HG02588 (cell line): ENCODE results near the gene TBL3.

Experiments
- ATAC-seq: cut with Tn5 transposase; IDR thresholded peaks from one replicate; pipeline ENCODE4 v1.9.1; 2021; ENCODE audit warnings: mild to moderate bottlenecking, moderate library complexity; ENCODE audit not compliant: unreplicated experiment

Gene TBL3

DNA sequence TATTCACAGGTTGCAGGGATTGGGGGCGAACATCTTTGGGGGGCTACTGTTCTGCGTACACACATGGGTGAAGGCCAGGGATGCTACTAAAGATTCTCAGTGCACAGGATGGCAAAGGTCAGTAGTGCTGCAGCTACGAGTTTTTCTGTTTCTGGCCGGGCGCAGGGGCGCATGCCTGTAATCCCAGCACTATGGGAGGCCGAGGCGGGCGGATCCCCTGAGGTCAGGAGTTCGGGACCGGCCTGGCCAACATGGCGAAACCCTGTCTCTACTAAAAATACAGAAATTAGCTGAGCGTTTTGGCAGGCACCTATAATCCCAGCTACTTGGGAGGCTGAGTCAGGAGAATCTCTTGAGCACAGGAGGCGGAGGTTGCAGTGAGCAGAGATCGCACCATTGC, 41.7 kb downstream of the TBL3 start:
- ATAC-seq = no peak

DNA sequence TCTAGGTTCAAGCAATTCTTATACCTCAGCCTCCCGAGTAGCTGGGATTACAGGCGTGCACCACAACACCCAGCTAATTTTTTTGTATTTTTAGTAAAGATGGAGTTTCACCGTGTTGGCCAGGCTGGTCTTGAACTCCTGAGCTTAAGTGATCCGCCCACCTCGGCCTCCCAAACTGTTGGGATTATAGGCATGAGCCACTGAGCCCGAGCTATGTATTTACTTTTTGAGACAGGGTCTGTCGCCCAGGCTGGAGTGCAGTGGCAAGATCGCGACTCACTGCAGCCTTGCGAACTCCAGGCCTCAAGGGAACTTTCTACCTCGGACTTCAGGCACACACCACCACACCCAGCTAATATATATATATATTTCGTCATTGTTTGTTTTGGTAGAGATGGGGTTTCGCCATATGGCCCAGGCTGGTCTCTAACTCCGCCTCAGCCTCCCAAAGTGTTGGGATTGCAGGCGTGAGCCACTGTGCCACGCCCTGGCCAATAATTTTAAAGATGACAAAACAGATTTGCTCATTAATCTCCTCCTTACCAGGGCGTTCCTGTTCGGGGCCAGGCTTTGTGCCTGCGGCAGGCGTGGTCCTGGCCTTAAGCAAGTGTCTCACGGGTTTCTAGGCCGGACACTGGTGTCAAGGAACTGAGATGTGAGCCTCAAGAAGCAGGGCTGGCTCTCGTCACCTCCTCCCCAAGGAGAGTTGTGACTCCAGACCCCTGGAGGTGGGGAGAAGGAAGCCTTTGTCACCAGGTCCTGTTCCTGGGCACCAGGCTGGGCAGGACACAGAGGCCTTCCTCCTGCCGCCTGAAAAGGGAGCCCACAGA, 43.5 kb downstream of the TBL3 start:
- ATAC-seq = no peak

- ATAC-seq = no peak
These were observed 44.0 kb downstream of the TBL3 start for GRCh38 chr16:2015947-2016208.

DNA sequence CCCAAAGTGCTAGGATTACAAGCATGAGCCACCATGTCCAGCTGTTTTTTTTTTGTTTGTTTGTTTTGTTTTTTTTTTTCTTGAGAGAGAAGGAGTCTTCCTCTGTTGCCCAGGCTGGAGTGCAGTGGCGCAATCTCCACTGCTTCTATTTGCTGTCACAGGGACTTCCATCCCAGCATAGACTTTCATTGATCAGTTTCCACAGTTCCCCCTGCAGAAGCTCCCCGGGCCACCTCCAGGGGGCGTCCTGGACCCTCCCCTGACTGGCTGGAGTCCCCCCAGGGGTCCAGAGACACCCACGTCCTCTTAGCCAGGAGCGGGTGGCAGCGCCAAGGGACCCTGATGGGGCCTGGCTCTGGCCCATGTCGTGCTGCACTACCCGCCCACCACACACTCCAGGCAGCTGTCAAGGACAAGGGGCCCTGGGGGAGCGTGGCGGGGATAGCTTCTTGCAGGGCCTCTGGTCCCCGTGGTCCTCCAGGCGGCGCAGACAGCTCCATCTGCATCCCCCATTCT, 44.6 kb downstream of the TBL3 start:
- no peak for ATAC-seq

GRCh38 chr16:2019518-2019920, 47.7 kb downstream of the TBL3 start, which contains the start of gene NPW:
Gene NPW (plus strand): TSS chr16:2019785.
- no peak for ATAC-seq

DNA sequence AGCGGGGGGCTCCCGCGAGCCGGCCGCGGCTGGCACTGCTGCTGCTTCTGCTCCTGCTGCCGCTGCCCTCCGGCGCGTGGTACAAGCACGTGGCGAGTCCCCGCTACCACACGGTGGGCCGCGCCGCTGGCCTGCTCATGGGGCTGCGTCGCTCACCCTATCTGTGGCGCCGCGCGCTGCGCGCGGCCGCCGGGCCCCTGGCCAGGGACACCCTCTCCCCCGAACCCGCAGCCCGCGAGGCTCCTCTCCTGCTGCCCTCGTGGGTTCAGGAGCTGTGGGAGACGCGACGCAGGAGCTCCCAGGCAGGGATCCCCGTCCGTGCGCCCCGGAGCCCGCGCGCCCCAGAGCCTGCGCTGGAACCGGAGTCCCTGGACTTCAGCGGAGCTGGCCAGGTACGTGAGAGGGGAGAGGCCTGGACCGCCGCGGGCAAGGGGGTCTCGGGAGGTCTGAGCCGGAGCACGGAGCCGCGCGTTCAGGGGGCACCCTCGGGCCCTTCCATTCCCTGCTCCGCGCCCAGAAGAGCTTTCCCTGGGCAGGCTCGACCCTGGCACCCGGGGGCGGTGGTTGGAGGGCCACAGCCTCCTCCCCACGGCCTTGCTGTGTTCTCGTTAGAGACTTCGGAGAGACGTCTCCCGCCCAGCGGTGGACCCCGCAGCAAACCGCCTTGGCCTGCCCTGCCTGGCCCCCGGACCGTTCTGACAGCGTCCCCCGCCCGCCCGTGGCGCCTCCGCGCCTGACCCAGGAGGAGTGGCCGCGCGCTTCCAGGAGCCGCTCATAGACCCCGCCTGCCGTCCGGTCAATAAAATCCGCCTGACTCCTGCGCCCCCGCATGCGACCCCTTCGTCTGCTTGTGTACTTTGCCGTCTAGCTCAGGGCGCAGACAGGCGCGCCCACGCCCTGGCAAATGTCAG, 48.3 kb downstream of the TBL3 start:
- ATAC-seq = no peak

- no peak for ATAC-seq
These were observed 50.9 kb downstream of the TBL3 start for GRCh38 chr16:2022723-2023091.

GRCh38 chr16:2023092-2024031, 51.5 kb downstream of the TBL3 start:
- ATAC-seq = no peak

GRCh38 chr16:2024032-2024420, 52.2 kb downstream of the TBL3 start:
- ATAC-seq = no peak

GRCh38 chr16:2025251-2025650, 53.4 kb downstream of the TBL3 start:
- no peak for ATAC-seq

DNA sequence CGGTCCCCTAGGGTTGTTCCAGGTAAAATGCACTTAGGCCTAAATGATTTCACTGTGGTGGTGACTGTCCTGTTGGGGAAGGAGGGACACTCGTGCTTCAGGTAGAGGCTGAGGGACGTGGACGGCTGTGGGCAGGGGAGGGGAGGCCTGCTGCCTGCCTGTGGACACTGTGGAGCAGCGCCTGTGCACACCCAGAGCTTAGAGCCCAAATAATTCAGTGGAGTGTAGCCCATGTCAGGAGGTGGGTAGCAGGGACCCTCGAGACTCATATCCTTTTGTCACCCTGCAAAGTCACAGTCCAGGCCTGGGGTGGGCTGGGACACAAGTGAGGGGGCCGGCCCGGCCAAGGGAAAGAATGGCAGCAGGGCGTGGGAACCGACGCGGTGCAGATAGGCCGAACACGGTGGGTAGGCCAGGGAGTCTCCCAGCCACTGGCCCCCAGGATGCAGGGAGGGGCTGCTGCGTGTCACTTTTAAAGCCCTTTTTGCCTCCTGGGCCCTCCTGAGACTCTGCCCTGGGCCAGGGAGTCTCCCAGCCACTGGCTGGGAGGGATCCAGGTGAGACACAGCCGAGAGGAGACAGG, 54.1 kb downstream of the TBL3 start:
- no peak for ATAC-seq

DNA sequence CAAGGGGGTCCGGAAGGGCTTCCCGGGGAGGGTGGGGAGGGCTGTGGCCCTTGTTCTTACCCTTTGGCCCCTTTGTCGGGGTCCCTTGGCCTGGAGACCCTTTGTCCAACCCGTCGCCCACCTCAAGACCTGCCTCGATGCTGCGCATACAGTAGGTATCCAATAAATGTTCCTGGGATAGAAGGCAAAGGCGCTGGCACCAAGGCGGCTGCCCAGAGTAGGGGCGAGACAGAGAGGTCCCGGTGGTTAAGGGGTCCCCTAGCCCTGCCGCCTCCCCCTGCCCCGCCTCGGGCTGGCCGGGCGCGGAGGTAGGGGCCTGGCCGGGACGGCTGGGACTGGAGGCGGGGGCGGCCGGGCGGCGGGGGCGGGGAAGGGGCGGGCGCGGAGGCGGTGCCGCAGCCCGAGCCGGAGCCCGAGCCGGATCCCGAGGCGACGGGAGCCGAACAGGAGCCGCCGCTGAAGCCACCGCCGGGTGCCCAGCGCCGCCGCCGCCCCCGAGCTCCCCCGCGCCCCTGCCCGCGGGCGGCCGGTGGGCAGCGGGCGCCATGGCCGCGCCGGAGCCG, 54.7 kb downstream of the TBL3 start, which contains the start of gene NHERF2:
NHERF2 (plus strand) TSS at position 442 of the 563 bp plus-strand sequence; CDS start at position 546, 104 bp downstream.
- ATAC-seq = no peak

- ATAC-seq = no peak
These were observed 55.5 kb downstream of the TBL3 start for GRCh38 chr16:2027024-2028010.

DNA sequence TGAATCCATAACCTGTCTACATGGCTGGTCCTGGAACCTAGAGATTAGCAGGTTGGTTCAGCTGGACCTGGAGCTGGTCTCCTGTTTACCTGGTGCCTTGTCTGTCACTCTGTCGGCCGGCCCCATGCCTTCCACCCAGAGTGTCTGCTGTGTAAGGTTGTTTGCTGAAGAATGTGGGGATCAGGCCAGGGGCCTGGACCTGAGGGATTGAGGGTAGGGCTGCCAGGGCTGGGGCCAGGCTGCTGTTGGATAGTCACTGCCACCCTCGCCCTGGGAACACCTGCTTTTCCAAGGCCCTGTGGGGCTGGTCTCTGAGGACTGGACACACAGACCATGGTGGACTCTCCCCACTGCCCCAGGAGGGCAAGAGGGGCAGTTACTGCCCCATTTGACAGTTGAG, 56.3 kb downstream of the TBL3 start:
- ATAC-seq = no peak

DNA sequence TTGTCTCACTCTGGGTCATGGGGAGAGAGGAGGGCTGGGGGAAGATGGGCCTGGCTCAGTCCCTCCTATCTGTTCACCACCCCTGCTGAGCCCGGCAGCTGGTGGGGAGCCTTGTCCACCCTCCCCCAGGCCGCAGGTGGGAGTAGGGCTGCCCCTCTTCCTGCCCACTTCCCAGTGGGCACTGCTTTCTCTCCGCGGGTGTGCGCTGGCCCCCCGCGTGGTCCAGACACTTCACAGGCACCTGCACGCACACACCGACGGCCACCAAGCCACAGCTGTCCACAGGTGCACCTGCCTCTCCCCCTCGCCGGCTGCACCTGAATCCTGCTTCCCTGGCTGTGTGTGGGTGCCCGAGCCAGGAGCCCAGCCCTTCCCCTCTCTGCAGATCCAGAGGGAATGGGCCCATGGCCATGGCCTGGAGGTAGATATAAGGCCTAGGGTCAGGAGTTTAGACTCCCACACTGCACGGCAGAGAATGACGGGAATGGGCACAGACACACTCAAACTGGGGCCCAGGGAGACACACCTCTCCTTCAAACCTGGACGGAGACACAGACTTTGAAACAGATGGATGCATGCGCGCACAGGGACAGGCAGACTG, 56.9 kb downstream of the TBL3 start:
- no peak for ATAC-seq

- no peak for ATAC-seq
These were observed 57.5 kb downstream of the TBL3 start for GRCh38 chr16:2029350-2029749.

GRCh38 chr16:2030036-2030435, 58.2 kb downstream of the TBL3 start:
- ATAC-seq = no peak

- ATAC-seq = no peak
These were observed 59.3 kb downstream of the TBL3 start for GRCh38 chr16:2031081-2031577.
